HG02759 (cell line): ENCODE measurements around the gene PLSCR1.
"Not testable (repeated sequence)": the region's sequence is repeated elsewhere in the genome, so short reads cannot be mapped to it uniquely, and the experiment has no call there.

Experiments
- ATAC-seq: cut with Tn5 transposase; IDR thresholded peaks from one replicate; pipeline ENCODE4 v1.9.1; 2021; ENCODE audit warnings: mild to moderate bottlenecking, moderate library complexity; ENCODE audit not compliant: unreplicated experiment

PLSCR1 gene

DNA sequence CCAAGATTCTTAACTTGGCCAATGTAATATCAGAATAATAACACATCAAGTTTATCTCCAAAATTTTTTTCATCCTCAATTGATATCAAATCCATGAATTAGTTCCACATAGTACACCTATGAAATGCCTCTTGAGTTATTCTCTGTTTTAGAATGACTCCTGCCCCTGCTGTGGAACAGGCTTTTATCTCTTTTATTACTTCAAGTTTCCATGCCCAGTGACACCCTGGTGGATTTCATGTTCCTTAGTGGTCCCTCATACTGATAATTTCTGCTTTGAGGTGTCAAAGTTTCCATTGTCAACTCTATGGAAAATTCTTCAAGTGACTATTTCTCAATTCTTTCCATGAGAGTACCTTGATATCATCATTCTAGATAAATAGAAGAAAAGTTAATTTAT is 24.6 kb downstream of the PLSCR1 start:
- no peak for ATAC-seq

DNA sequence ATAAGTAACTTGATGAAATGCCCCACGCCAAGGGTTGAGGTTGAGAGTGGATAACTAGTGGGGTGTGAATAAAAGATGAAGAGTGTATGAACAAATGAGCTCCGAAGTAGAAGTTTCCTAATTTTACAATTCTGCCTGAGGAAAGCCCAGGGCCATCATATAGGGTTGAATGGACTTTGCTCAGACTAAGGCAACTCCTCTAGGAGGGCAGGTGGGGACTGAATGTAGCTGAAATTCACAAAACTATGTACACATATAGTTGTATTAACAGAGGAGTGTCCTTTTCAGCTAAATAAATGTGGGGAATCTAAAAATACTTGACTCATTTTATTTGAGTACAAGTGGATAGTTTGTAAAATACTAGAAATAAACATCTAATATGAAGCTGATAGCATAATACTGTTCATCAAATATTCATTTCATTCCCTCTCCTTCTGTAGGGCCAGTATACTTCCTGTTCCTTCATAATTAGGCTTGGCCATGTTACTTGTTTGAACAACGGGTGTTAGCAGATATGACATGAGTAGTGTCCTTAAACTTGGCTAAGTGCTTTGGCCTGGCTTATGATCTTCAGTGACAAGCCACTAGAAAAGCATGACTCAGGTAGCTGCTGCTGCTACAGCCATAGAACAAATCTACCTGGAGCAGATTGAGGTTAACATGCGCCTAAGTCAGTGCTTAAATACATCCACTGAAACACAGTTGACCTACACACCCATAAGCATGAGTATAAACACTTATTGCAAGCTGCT is 26.5 kb downstream of the PLSCR1 start:
- ATAC-seq, result no peak

GRCh38 chr3:146513386-146514051 is 30.9 kb downstream of the PLSCR1 start:
- no peak for ATAC-seq

DNA sequence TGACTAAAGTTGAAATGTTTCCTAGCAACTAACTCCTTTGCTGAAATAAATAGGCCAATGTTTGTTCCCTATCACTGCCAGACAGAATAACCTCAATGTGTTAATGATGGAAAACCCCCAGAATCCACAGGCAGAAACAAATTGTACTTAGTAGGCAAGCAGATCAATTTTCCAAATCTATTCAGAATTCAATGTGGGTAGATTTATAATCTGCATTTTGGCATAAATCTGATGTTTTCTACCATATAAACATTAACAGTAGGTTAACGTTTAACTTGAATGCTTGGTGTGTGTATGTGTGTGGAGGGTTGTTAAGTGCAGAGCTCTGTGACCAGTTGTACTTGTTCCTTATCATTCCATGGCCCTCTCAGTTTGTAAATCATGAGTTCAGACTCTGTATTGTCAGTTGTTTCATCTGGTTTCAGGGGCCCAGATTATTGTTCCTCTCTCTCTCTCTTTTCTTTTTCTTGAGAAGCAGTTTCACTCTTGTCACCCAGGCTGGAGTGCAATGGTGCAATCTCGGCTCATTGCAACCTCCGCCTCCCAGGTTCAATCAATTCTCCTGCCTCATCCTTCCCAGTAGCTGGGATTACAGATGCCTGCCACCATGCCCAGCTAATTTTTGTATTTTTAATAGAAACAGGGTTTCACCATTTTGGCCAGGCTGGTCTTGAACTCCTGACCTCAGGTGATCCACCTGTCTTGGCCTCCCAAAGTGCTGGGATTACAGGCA is 32.8 kb downstream of the PLSCR1 start:
- ATAC-seq, result no peak

- no peak for ATAC-seq
Measured at GRCh38 chr3:146507331-146508120, 36.9 kb downstream of the PLSCR1 start.

GRCh38 chr3:146505516-146505915 is 38.9 kb downstream of the PLSCR1 start:
- ATAC-seq, result no peak

GRCh38 chr3:146504498-146505197 is 39.8 kb downstream of the PLSCR1 start:
- ATAC-seq, result no peak

- ATAC-seq, result peak; percentile 92
Measured at GRCh38 chr3:146503461-146504202, 40.8 kb downstream of the PLSCR1 start.

DNA sequence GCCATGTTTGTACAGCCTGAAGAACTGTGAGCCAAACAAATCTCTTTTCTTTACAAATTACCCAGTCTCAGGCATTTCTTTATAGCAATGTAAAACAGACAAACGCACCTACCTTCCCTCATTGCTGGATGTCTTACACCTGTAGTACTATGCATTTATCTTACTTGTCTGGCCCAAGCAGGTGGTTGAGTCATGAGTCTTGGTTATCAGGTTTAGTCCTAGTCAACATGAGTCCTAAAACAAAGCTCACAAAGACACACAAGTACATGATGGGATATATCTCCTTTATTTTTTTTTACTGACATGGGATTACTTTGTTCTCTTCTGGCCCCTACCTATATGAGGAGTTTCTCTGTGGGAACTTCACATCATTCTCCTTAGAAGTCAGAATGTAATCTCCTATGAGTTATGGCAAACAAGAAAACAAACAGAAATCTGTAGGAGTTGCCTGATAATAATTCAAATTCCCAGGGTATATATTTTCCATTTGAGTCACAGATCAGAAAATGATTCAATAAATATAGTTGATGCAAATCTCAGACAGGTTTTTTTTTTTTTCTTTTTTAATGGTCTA is 41.4 kb downstream of the PLSCR1 start:
- no peak for ATAC-seq

DNA sequence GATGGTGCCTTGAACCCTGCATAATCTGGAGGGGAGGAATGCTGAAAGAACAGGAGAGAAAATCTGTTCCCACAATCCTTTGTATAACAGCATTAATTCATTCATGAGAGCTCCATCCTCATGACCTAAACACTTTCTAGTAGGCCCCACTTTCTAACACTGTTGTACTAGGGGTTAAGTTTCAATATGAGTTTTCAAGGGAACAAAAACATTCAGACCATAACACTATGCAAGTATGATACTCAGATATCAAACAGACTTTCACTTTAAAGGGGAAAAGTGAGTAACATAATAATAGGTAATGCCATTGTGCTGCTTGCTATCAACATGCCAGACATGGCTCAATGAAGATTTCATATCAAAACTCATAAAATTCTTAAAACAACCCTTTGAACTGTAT is 42.7 kb downstream of the PLSCR1 start:
- peak; percentile 40 for ATAC-seq

DNA sequence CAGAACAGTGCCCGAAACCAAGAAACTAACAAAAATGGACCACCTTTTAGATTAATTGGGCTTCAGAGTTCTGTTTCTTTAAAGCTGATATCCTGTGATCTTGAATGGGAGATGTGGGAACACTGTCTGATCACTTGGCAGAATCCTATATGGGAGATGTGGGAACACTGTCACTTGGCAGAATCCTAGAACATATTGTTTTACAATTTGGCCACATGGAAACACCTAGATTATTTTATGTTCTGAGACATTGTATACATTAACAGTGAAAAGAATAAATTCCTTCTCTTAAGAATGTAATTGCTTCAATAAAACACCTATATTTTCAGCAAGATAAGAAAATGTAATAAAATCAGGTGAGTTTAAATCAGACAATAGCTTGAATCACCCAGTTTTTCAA is 44.7 kb downstream of the PLSCR1 start:
- no peak for ATAC-seq

DNA sequence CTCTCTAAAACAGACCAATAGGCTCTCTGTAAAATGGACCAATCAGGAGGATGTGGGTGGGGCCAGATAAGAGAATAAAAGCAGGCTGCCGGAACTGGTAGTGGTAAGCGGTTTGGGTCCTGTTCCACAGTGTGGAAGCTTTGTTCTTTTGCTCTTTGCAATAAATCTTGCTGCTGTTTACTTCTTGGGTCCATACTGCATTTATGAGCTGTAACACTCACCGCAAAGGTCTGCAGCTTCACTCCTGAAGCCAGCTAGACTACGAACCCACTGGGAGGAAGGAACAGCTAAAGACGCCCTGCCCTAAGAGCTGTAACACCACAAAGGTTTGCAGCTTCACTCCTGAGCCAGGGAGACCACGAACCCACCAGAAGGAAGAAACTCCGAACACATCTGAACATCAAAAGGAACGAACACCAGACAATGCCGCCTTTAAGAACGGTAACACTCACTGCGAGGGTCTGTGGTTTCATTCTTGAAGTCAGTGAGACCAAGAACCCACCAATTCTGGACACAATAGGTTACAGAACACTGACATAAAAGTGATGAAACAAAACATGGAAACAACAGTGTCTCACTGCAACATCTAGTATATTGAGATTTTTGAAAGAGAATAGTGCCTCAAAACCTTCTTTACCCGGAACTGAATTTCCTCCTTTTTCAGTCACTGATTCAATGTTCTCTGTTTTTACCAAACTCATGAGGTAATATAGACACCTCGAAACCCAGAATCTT is 46.2 kb downstream of the PLSCR1 start:
- no peak for ATAC-seq

DNA sequence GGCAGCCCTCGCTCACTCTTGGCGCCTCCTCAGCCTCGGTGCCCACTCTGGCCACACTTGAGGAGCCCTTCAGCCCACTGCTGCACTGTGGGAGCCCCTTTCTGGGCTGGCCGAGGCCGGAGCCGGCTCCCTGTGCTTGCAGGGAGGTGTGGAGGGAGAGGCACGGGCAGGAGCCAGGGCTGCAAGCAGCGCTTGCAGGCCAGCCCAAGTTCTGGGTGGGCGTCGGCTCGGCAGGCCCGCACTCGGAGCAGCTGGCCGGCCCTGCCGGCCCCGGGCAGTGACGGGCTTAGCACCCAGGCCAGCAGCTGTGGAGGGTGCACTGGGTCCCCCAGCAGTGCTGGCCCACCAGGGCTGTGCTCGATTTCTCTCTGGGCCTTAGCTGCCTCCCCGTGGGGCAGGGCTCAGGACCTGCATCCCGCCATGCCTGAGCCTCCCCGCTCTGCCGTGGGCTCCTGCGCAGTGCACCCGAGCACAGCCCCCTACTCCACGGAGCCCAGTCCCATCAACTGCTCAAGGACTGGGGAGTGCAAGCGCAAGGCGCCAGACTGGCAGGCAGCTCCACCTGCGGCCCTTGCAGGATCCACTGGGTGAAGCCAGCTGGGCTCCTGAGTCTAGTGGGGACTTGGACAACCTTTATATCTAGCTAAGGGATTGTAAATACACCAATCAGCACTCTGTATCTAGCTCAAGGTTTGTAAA is 47.1 kb downstream of the PLSCR1 start:
- ATAC-seq, result not testable (repeated sequence)

DNA sequence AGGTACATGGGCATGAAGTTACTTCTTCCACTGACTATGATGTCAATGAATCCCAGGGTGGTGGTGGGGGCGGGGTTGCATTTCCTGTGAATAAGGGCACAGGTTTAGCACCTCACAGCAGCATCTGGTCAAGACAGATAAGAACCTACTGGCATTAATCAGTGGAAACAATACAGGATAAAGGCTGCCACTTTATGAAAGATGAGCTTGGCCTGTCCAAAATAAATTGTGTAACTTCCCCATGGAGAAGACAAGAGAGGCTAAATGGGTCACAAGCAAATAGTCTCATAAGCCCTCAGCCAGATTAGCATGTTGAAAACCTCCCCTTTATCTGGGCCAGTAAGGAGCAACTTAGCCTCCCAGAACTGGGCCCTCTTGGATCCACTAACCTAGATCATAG is 47.7 kb downstream of the PLSCR1 start:
- no peak for ATAC-seq

DNA sequence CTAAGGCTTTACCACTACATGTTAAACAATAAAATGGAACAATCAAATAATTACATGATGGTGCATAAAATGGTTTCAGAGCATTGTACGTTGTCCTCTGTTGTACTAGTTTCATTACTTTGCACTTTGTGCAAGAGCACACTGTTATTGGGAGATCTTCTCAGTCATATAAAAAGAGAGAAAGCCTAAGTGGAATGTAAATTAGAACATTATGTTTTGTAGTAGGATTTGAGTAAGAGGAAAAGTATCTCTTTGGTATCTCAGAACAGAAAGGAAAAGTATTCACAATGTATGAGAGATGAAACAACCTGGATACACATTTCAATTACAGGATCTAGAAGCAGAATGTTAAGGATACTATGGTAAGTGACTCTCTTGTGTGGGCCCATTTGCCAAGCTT is 48.2 kb downstream of the PLSCR1 start:
- no peak for ATAC-seq

DNA sequence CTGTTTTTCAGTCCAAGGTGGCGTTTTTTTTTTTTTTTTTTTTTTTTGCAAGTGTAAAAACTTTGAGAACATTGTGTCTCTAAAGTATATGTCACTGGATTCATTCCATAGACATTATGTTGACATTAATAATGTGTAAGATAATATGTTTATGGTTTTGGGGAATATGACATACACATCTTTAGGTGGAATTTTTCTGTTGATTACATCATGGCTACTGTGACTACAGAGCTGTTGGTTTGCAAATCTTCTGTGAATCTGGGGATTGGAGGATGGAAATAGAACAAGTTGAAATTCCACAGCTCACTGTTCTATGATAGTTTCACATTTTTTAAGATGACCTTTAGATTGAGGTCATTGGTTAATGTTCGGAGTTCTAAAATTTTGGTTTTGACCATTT is 50.6 kb downstream of the PLSCR1 start:
- no peak for ATAC-seq

- ATAC-seq, result no peak
Measured at GRCh38 chr3:146493221-146493620, 51.2 kb downstream of the PLSCR1 start.

DNA sequence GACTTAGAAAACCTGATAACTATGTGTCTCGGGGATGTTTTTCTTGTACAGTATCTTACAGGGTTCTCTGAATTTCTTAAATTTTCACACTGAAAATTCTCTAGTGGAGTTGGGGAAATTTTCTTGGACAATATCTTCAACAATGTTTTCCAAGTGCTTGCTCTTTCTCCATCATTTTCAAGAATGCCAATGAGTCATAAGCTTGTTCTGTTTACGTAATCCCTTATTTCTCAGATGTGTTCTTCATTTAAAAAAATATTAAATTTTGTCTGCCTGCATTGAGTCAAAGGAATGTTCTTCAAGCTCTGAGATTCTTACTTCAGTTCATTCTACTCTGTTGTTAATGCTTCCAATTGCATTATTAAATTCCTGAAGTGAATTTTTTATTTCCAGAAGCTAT is 53.1 kb downstream of the PLSCR1 start:
- ATAC-seq, result no peak
